HEK293T (cell line): Measurements from ENCODE around the gene SMIM1.

Experiments used
- CTCF ChIA-PET: fragments of 350-600 bp; formaldehyde crosslinking; extraction: SDS; loops from one replicate; lab custom pipeline; 2021; ENCODE audit warnings: antibody characterized with exemption, inconsistent platforms; lab: Yijun Ruan, JAX
- POLR2A ChIA-PET: fragments of 350-600 bp; formaldehyde crosslinking; extraction: SDS; loops from one replicate; lab custom pipeline; 2020; ENCODE audit warnings: antibody characterized with exemption, inconsistent platforms; lab: Yijun Ruan, JAX
- DNase-seq: peaks from one replicate; pipeline ENCODE4 v3.0.0; 2012; ENCODE audit warnings: mixed read lengths; ENCODE audit errors: extremely low spot score
- ARNT ChIP-seq: fragments of 450-650 bp; IDR thresholded peaks from 2 replicates; pipeline ENCODE4 v1.6.1; 2017; ENCODE audit warnings: mild to moderate bottlenecking
- BHLHE40 ChIP-seq: fragments of 450-650 bp; IDR thresholded peaks from 2 replicates; pipeline ENCODE4 v1.6.1; 2016; ENCODE audit warnings: mild to moderate bottlenecking, moderate library complexity, borderline replicate concordance
- CTBP1 ChIP-seq: fragments of 450-650 bp; IDR thresholded peaks from 2 replicates; pipeline ENCODE4 v1.6.1; 2016; ENCODE audit warnings: borderline replicate concordance
- ELF4 ChIP-seq: fragments of 450-650 bp; IDR thresholded peaks from 2 replicates; pipeline ENCODE4 v1.6.1; 2017; ENCODE audit warnings: antibody characterized with exemption
- FOXA1 ChIP-seq: fragments of 450-650 bp; IDR thresholded peaks from 2 replicates; pipeline ENCODE4 v1.6.1; 2016; ENCODE audit warnings: mild to moderate bottlenecking
- FOXK2 ChIP-seq: fragments of 450-650 bp; IDR thresholded peaks from 2 replicates; pipeline ENCODE4 v1.6.1; 2016; ENCODE audit warnings: mild to moderate bottlenecking
- FOXM1 ChIP-seq: fragments of 450-650 bp; IDR thresholded peaks from 2 replicates; pipeline ENCODE4 v1.6.1; 2017; ENCODE audit warnings: mild to moderate bottlenecking, borderline replicate concordance
- HDGF ChIP-seq: fragments of 450-650 bp; IDR thresholded peaks from 2 replicates; pipeline ENCODE4 v1.6.1; 2017; ENCODE audit warnings: antibody characterized with exemption, borderline replicate concordance
- L3MBTL2 ChIP-seq: fragments of 450-650 bp; conservative IDR thresholded peaks from 2 replicates; pipeline ENCODE4 v1.6.1; 2016; ENCODE audit warnings: mild to moderate bottlenecking
- LEF1 ChIP-seq: fragments of 450-650 bp; IDR thresholded peaks from 2 replicates; pipeline ENCODE4 v1.6.1; 2017; ENCODE audit warnings: mild to moderate bottlenecking, borderline replicate concordance
- NFRKB ChIP-seq: fragments of 450-650 bp; IDR thresholded peaks from 2 replicates; pipeline ENCODE4 v1.6.1; 2016; ENCODE audit warnings: mild to moderate bottlenecking, moderate library complexity
- SP1 ChIP-seq: fragments of 450-650 bp; IDR thresholded peaks from 2 replicates; pipeline ENCODE4 v1.6.1; 2017
- SUZ12 ChIP-seq: fragments of 450-650 bp; IDR thresholded peaks from 2 replicates; pipeline ENCODE4 v1.6.1; 2016; ENCODE audit warnings: mild to moderate bottlenecking
- TARDBP ChIP-seq: fragments of 450-650 bp; IDR thresholded peaks from 2 replicates; pipeline ENCODE4 v1.6.1; 2016
- ZNF384 ChIP-seq: fragments of 450-650 bp; IDR thresholded peaks from 2 replicates; pipeline ENCODE4 v1.6.1; 2016
- TF ChIP-seq, protein P1 (sequence below): fragments of 450-650 bp; IDR thresholded peaks from 2 replicates; pipeline ENCODE4 v1.6.1; 2016

SMIM1 gene

DNA sequence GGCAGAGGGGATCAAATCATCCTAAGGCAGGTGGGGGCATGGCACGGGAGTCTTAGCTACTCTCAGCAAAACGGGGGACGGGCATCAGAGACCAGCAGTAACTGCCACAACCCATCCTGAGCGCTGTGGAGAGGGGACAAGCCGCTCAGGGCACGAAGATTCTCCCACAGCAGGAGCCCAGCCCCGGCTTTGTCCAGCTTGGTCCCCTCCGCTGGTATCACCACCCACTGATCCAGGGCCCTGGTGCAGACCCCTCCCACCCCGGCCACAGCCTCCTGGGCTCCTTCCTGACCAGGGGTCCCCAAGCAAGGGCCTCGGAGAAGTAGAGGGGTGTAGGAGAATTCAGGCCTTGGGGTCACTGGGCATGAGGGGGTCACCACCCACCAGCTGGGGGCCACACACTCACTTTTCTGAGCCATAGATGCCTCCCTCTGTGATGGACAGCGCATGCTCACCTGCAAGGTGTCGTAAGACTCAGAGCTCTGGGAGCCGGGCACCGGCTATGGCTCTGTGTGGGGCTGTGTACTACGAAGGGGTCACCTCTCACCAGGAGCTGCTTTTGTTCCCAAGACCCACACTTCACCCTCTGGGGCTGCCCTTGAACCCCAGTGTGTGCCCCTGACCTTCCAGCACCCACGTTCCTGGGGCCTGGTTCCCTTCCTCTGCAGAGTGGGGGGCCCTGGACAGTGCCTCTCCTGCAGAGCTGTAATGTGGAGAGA lies 2.3 kb upstream of the SMIM1 start:
- no peak for DNase-seq
- ChIA-PET CTCF (interaction anchor here (0.6 kb wide), 1 partner anchor 255 kb away, joined by 3 read pairs; no protein-coding TSS in a partner anchor), POLR2A (interaction anchor here (1.5 to 3.0 kb wide), 2 partner anchors 9 to 26 kb away, joined by 5 to 11 read pairs; partner anchors contain the start of gene LRRC47)
- TF ChIP-seq ZNF384, result no peak
- no peak for TF ChIP-seq ELF4
- no peak for TF ChIP-seq CTBP1
- no peak for TF ChIP-seq BHLHE40
- TF ChIP-seq, protein P1, sequence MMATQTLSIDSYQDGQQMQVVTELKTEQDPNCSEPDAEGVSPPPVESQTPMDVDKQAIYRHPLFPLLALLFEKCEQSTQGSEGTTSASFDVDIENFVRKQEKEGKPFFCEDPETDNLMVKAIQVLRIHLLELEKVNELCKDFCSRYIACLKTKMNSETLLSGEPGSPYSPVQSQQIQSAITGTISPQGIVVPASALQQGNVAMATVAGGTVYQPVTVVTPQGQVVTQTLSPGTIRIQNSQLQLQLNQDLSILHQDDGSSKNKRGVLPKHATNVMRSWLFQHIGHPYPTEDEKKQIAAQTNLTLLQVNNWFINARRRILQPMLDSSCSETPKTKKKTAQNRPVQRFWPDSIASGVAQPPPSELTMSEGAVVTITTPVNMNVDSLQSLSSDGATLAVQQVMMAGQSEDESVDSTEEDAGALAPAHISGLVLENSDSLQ, result no peak
- no peak for TF ChIP-seq TARDBP
- no peak for TF ChIP-seq SUZ12
- TF ChIP-seq ARNT, result no peak
- TF ChIP-seq SP1, result no peak
- TF ChIP-seq FOXM1, result no peak
- no peak for TF ChIP-seq LEF1
- TF ChIP-seq FOXK2, result no peak
- TF ChIP-seq FOXA1, result no peak
- no peak for TF ChIP-seq L3MBTL2
- no peak for TF ChIP-seq NFRKB
- no peak for TF ChIP-seq HDGF

DNA sequence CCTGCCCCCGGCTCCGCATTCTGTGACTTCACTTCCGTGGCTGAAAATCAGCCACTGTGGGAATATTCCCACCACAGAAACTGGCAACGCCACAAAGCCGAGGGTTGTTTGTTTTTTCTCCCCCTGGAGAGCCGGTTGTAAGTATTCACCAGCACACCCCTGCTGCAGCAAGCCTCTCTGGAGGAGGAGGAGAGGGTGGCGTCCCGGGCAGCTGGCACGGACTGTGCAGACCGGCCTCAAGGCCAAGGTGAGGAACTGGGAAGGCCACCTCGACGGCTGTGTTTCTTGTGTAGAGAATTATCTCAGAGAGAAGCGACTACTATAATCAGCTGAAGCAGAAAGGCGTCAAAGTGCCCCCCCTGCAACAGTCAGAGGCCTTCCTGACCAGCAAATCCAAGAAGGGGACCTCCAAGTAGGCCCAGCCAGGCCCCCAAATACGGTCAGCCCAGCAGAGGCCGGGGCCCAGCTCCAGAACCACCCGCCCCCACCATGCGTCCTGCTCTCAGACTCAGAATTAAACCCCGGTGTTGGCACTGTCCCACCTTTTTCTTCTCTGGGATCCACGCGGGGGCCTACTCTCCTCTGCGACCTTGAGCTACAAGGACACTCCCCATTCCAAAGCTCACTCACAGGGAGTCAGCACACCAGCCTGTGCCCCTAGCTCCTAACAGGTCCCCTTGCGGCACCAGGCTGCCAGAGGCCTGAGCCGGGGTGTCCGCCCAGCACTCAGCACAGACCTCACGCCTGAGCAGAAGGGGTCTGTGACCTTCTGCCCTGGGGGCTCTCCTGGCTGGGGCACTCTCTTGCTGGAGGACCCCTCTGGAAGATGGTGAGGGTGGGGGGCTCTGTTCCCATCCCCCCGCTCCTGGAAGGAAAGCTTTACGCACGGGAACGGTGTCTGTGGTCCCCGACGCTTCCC lies 1.2 kb upstream of the SMIM1 start:
- TF ChIP-seq ELF4, result no peak
- no peak for TF ChIP-seq FOXA1
- TF ChIP-seq SUZ12, result no peak
- TF ChIP-seq SP1, result no peak
- no peak for TF ChIP-seq ZNF384
- no peak for TF ChIP-seq CTBP1
- TF ChIP-seq BHLHE40, result no peak
- TF ChIP-seq FOXM1, result no peak
- TF ChIP-seq HDGF, result no peak
- TF ChIP-seq ARNT, result no peak
- no peak for TF ChIP-seq L3MBTL2
- TF ChIP-seq FOXK2, result no peak
- no peak for TF ChIP-seq NFRKB
- TF ChIP-seq LEF1, result no peak
- no peak for TF ChIP-seq TARDBP
- TF ChIP-seq, protein P1, result no peak
- DNase-seq, result no peak
- ChIA-PET CTCF (no interaction called here), POLR2A (interaction anchor here (0.6 to 3.0 kb wide), 3 partner anchors 11 to 43 kb away, joined by 3 to 11 read pairs (median 5); partner anchors contain the start of gene LRRC47)

DNA sequence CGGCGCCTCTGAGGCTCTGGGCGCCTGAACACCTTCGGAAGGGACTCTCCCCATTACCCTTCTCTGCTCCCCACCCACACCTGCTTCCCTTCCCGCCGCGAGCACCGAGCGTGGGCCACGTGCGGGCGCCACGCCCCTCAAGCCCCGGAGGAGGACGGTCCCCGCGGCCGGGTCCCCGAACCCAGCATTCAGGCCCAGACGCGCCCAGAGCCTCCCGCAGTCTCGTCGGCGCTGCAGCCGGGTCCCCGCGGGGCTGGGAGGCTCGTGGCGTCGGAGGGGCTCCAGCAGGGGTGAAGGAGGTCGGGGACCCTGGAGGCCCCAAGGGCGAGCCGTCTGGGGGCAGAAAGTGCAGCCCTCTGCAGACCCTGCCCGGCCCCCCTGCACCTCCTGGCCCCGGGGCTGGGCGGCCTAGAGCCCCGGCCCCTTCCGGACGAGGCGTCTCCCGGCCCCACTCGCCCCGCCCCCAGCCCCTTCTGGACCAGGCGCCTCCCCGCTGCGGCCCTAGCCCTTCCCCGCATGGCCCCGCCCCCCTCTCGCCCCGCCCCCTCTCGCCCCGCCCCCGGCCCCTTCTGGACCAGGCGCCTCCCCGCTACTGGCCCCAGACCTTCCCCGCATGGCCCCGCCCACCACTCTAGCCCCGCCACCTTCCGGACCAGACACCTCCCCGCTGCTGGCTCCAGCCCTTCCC lies 378 bp upstream of the SMIM1 start:
- POLR2A ChIA-PET, result interaction anchor here (0.6 to 3.0 kb wide), 3 partner anchors 11 to 44 kb away, joined by 3 to 11 read pairs (median 5); partner anchors contain the start of gene LRRC47
- peak; percentile 99 for DNase-seq
- CTCF ChIA-PET, result no interaction called here
- peak; percentile 75 for TF ChIP-seq L3MBTL2
- no peak for TF ChIP-seq SP1

DNA sequence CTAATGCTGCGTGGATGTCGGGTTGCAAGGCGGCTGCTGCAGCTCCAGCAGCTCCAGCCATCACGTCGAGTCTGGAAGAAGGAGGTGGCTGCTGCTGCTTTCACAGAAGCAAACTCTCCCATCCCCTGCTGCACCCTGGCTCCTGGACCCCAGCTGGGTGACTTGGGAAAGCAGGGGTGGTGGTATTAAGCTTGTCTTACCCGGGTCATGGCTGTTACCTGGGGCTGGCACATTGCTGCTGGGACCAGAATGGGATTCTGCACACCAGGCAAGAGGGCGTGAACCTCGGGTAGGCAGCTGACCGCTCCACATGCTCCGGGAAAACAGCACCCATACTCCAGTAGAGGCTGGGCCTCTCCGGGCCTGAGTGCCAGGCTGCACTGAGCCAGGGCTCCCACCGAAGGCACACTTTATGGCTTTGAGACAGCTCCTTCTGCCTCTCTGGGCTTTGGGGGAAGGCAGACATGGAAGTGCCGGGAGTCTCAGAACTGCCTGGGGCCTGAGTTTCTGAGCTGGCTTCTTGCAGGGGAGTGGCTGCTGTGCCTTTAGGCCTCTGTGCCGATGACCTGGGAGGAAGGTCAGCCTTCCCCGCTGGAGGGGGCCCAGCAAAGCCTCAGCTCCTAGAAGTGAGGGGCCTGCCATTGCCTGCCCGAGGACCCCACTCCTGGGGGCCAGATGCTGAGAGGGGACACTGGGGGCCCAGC lies 1.2 kb downstream of the SMIM1 start:
- CTCF ChIA-PET, result no interaction called here
- no peak for DNase-seq
- TF ChIP-seq TARDBP, result no peak
- TF ChIP-seq CTBP1, result no peak
- no peak for TF ChIP-seq FOXA1
- TF ChIP-seq ZNF384, result no peak
- no peak for TF ChIP-seq FOXM1
- no peak for TF ChIP-seq FOXK2
- no peak for TF ChIP-seq L3MBTL2
- no peak for TF ChIP-seq LEF1
- no peak for TF ChIP-seq SUZ12
- TF ChIP-seq SP1, result no peak
- POLR2A ChIA-PET, result interaction anchor here (1.6 kb wide), 1 partner anchor 23 kb away, joined by 3 read pairs; the partner anchor contains the start of gene LRRC47

DNA sequence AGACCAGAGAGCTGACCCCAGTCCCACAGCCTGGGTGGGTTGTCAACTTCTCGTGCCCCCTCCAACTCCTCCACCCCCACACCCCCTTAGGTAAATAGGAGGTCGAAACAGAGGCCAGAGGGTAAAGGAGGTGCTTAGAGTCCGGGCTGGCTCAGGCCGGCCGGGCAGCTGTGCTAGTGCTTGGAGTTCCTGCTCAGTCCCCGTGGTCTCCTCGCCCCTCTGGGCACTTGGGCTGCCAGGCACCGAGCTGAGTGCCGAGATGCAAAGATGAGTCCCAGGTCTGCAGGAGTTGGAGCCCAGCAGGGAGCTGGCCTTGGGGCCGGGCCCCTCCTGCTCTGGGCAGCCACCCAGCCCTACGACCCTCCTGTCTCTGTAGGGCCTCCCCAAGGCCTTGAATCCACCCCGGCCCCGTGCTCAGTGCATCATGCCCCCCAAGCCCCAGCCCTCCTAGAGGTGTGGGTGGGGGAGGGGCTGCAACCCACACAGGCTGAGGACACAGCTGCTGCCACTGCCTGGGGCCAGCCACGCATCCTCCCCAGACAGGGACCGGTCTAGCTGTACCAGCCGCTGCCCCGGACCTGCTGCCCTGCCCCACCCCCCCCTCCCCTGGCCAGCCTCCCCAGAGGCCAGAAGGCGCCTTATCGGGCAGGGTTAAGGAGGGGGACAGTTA lies 1.9 kb downstream of the SMIM1 start:
- POLR2A ChIA-PET, result interaction anchor here (1.6 kb wide), 1 partner anchor 22 kb away, joined by 3 read pairs; the partner anchor contains the start of gene LRRC47
- no peak for DNase-seq
- CTCF ChIA-PET, result no interaction called here
- TF ChIP-seq, protein P1, result no peak
- TF ChIP-seq L3MBTL2, result no peak
